Neural progenitor cell (in vitro differentiated cells): Measurements from ENCODE around the gene SYTL3. TPM values are rescaled to one million over a fixed set of nuclear protein-coding genes. Genes with fewer than 3 reads are reported as not detected.

ENCODE experiments used
- DNase-seq: peaks from one replicate; pipeline ENCODE4 v3.0.0-alpha.2; 2016; ENCODE audit warnings: low spot score
- H2AFZ ChIP-seq: fragments of 200-600 bp; sonication (generic); replicated peaks from 2 replicates; pipeline ENCODE4 v1.6.1; 2016; ENCODE audit warnings: antibody characterized with exemption
- H3F3A ChIP-seq: fragments of 200-600 bp; sonication (generic); 2 replicates; pipeline ENCODE4 v1.6.1; 2016; ENCODE audit warnings: antibody characterized with exemption, low read depth
- H3K27ac ChIP-seq: fragments of 200-600 bp; sonication (generic); 2 replicates; pipeline ENCODE4 v1.5.1; 2016; ENCODE audit warnings: mild to moderate bottlenecking
- H3K27me3 ChIP-seq: fragments of 200-600 bp; sonication (generic); 2 replicates; pipeline ENCODE4 v1.6.1; 2016; ENCODE audit warnings: mild to moderate bottlenecking, moderate library complexity
- H3K36me3 ChIP-seq: fragments of 200-600 bp; sonication (generic); 2 replicates; pipeline ENCODE4 v1.5.1; 2016
- H3K4me1 ChIP-seq: fragments of 200-600 bp; sonication (generic); 2 replicates; pipeline ENCODE4 v1.6.1; 2016; ENCODE audit warnings: mixed run types
- H3K4me2 ChIP-seq: fragments of 200-600 bp; sonication (generic); 2 replicates; pipeline ENCODE4 v1.6.1; 2016
- H3K4me3 ChIP-seq: fragments of 200-600 bp; sonication (generic); 2 replicates; pipeline ENCODE4 v1.5.1; 2016
- H3K79me2 ChIP-seq: fragments of 200-600 bp; sonication (generic); 2 replicates; pipeline ENCODE4 v1.6.1; 2016; ENCODE audit warnings: low read depth
- H3K9ac ChIP-seq: fragments of 200-600 bp; sonication (generic); 2 replicates; pipeline ENCODE4 v1.6.1; 2016
- H3K9me3 ChIP-seq: fragments of 200-600 bp; sonication (generic); 2 replicates; pipeline ENCODE4 v1.5.1; 2016; ENCODE audit warnings: low read depth
- H4K20me1 ChIP-seq: fragments of 200-600 bp; sonication (generic); 2 replicates; pipeline ENCODE4 v1.6.1; 2016; ENCODE audit warnings: low read depth
- H3K27ac Mint-ChIP-seq: 3 replicates; pipeline ENCODE4 v1.8.0; 2021; ENCODE audit warnings: mixed read lengths
- H3K27me3 Mint-ChIP-seq: 2 replicates; pipeline ENCODE4 v1.8.0; 2022; ENCODE audit warnings: low read depth, mild to moderate bottlenecking, inconsistent platforms, moderate library complexity, mixed read lengths; ENCODE audit not compliant: insufficient read depth
- H3K36me3 Mint-ChIP-seq: 3 replicates; pipeline ENCODE4 v1.8.0; 2021; ENCODE audit warnings: mixed read lengths
- H3K4me1 Mint-ChIP-seq: 3 replicates; pipeline ENCODE4 v1.8.0; 2021; ENCODE audit warnings: mixed read lengths
- H3K4me3 Mint-ChIP-seq: 3 replicates; pipeline ENCODE4 v1.8.0; 2021; ENCODE audit warnings: mild to moderate bottlenecking, moderate library complexity, mixed read lengths
- H3K9me3 Mint-ChIP-seq: 3 replicates; pipeline ENCODE4 v1.8.0; 2020; ENCODE audit warnings: mixed read lengths
- CTCF ChIP-seq: fragments of 200-600 bp; sonication (generic); IDR thresholded peaks from 2 replicates; pipeline ENCODE4 v1.5.1; 2017; ENCODE audit warnings: antibody characterized with exemption, mild to moderate bottlenecking
- EZH2 ChIP-seq: fragments of 200-600 bp; sonication (generic); IDR thresholded peaks from 2 replicates; pipeline ENCODE4 v1.6.1; 2017; ENCODE audit warnings: antibody characterized with exemption, mild to moderate bottlenecking, moderate library complexity
- EZH2phosphoT487 ChIP-seq: fragments of 200-600 bp; sonication (generic); IDR thresholded peaks from 2 replicates; pipeline ENCODE4 v1.6.1; 2017; ENCODE audit warnings: antibody characterized with exemption
- total RNA-seq: library from RNA; depleted of rRNA; stranded (reverse); fragments of >200 nt; gene quantifications from 2 replicates; pipeline ENCODE4 v1.2.3, GENCODE V29; 2015; ENCODE audit warnings: low replicate concordance

Gene SYTL3
- total RNA-seq, 1 donor from 2014 or later: not detected

- Histone ChIP-seq H4K20me1 (no peaks in the 10 kb centered on the region), H3K9me3 (no peaks in the 10 kb centered on the region), H2AFZ (no peak overlapping the region), H3K4me2 (no peak overlapping the region), H3F3A (peaks cover 18% of the 10 kb centered on the region), H3K27ac (no peak overlapping the region), H3K9ac (no peak overlapping the region), H3K4me1 (peaks cover 16% of the 10 kb centered on the region), H3K79me2 (no peaks in the 10 kb centered on the region), H3K36me3 (no peaks in the 10 kb centered on the region), H3K27me3 (no peaks in the 10 kb centered on the region), H3K4me3 (no peak overlapping the region)
- DNase-seq: no peak
- H3K36me3 Mint-ChIP-seq: peaks cover 12% of the 10 kb centered on the region
- peak overlapping the region; percentile 36 for H3K4me3 Mint-ChIP-seq
- no peaks in the 10 kb centered on the region for H3K9me3 Mint-ChIP-seq
- H3K27ac Mint-ChIP-seq: peak overlapping the region; percentile 74
- no peak for TF ChIP-seq EZH2phosphoT487
- no peak for TF ChIP-seq EZH2
- TF ChIP-seq CTCF: no peak
- peaks cover 26% of the 10 kb centered on the region for H3K4me1 Mint-ChIP-seq
- H3K27me3 Mint-ChIP-seq: peaks cover 4% of the 10 kb centered on the region
Measured at GRCh38 chr6:158761746-158762145, 111.9 kb downstream of the SYTL3 start.

DNA sequence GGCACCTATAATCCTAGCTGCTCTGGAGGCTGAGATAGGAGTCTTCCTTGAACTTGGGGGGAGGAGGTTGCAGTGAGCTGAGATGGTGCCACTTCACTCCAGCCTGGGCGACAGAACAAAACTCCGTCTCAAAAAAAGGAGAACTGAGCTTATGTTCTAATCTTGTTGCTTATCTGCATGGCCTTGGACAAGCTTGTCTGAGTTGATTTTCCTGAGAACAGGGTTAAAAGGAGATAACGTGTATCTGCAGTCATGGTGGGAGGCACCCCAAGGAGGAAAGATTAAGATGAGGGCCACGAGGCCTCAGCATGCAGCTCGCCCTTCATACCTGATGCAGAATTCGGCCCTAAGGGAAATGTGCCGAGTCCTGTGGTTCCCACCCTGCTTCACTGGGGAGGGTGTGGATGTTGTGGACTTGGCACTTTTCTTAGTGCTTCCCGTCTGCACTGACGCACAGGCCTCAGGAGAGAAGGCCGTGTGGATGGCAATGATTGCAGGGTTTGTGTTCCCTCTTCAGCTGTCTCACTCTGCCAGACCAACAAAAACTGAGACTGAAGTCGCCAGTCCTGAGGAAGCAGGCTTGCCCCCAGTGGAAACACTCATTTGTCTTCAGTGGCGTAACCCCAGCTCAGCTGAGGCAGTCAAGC, 113.1 kb downstream of the SYTL3 start:
- H3K4me3 Mint-ChIP-seq: no peak overlapping the region
- DNase-seq: no peak

GRCh38 chr6:158763434-158764182, 113.8 kb downstream of the SYTL3 start:
- TF ChIP-seq EZH2 (no peak), EZH2phosphoT487 (no peak), CTCF (no peak)
- H3K36me3 Mint-ChIP-seq: peaks cover 23% of the 10 kb centered on the region
- H3K36me3 ChIP-seq: no peaks in the 10 kb centered on the region
- peaks cover 3% of the 10 kb centered on the region for H3K4me1 ChIP-seq
- H3K79me2 ChIP-seq: no peaks in the 10 kb centered on the region
- peak overlapping the region; percentile 67 for H3K27ac ChIP-seq
- no peaks in the 10 kb centered on the region for H4K20me1 ChIP-seq
- H3K9me3 Mint-ChIP-seq: no peaks in the 10 kb centered on the region
- no peak overlapping the region for H3K4me3 ChIP-seq
- H3F3A ChIP-seq: peaks cover 11% of the 10 kb centered on the region
- H3K9ac ChIP-seq: no peak overlapping the region
- DNase-seq: no peak
- H3K9me3 ChIP-seq: no peaks in the 10 kb centered on the region
- no peak overlapping the region for H3K4me2 ChIP-seq
- H3K27me3 Mint-ChIP-seq: peaks cover 4% of the 10 kb centered on the region
- H3K27me3 ChIP-seq: no peaks in the 10 kb centered on the region
- no peak overlapping the region for H3K27ac Mint-ChIP-seq
- no peak overlapping the region for H3K4me3 Mint-ChIP-seq
- peaks cover 15% of the 10 kb centered on the region for H3K4me1 Mint-ChIP-seq
- no peak overlapping the region for H2AFZ ChIP-seq

More for the DNA sequence above, 113.1 kb downstream of the SYTL3 start:
- Histone ChIP-seq H3K4me3 (no peak overlapping the region), H3K27me3 (no peaks in the 10 kb centered on the region), H3K4me2 (no peak overlapping the region), H3K9me3 (no peaks in the 10 kb centered on the region), H3K36me3 (no peaks in the 10 kb centered on the region), H3K27ac (no peak overlapping the region), H2AFZ (no peak overlapping the region), H3K4me1 (peaks cover 10% of the 10 kb centered on the region), H3K79me2 (no peaks in the 10 kb centered on the region), H3K9ac (no peak overlapping the region), H4K20me1 (no peaks in the 10 kb centered on the region), H3F3A (peaks cover 15% of the 10 kb centered on the region)
- H3K4me1 Mint-ChIP-seq: peaks cover 17% of the 10 kb centered on the region
- H3K9me3 Mint-ChIP-seq: no peaks in the 10 kb centered on the region
- H3K36me3 Mint-ChIP-seq: peaks cover 18% of the 10 kb centered on the region
- peaks cover 4% of the 10 kb centered on the region for H3K27me3 Mint-ChIP-seq
- H3K27ac Mint-ChIP-seq: no peak overlapping the region
- TF ChIP-seq EZH2phosphoT487: no peak
- TF ChIP-seq EZH2: no peak
- no peak for TF ChIP-seq CTCF
